Effector CD4-positive, alpha-beta T cell (primary cell): ENCODE measurements around the gene PPP1R10.

Source experiments
- DNase-seq: peaks from one replicate; pipeline ENCODE4 v3.0.0-alpha.2; 2020

PPP1R10 gene

DNA sequence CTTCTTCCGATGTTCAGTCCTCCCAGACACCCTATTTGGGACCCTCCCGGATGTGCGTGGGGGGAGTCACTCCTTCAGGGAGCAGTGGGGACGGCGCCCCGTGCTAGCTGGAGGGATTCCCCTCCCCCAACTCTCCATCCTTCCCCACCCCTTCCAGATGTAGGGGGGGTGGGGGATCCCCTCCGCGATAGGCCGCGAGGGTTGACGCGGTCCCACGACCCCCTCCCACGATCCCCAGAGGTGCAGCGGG lies 61.3 kb downstream of the PPP1R10 start:
- DNase-seq = no peak

DNA sequence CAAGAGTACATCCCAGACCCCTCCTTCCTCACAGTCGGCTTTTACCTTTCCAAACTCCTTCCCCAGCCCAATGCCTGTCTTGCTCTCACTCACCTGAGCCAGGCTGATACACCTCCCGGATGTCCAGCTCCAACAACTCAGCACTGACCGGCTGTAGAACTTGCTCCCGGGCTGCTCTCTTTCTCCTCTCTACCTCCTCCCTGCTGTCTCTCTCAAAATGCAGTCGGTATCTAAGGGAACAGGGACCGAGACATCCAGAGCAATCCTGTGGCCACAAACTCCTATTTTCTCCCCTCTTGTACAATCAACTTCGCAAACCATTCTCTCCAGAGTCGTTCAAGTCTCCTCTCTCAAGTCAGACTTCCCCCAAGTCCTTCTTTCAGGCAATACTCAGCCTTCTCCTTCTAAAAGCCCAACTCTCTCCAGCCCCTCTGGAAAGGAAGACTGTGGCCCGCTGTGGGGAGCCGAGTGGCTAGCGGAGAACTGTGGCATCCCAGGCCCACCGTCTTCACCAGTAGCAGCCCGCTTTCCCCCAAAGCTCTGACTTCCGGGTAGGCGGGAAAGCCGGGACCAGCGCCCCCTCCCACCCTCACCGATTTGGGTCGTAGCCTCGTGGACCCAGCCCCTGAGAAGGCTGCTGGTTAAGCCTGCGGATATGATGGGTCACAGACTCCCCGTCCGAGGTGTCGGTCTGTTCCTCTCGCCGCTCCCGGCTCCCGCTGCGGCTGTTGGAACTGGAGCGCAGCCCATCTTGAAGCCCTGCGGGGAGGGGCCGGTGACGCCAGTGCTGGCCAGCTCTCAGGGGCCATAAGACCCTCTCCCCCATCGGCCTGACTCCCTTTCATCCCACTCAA lies 61.9 kb downstream of the PPP1R10 start:
- DNase-seq = no peak

DNA sequence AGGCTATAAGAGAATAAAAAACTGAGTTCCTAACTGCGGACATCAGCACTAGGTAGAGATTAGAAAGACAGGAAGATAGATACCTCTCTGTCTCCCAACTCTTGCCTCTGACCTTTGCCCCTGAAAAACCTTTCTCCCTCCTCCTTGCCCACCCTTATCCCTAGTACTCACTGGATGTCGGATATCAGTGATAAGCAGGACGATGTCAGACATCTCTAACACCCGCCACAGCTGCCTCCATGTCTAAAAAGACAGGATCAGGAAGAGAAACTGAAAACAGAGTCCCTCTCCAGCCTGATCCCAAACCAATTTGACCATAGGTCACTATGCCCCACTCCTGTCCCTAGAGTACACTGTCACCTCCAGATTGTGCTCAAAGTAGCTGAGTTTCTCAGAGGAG lies 62.6 kb downstream of the PPP1R10 start:
- no peak for DNase-seq
